ENCODE results near the gene PTPRM.

The PTPRM gene

GRCh38 chr18:8163286-8163959 lies 596.3 kb downstream of the PTPRM start:
- no peak overlapping the region for H3K4me3 ChIP-seq (ENCODE audit: low read depth in 1 of 2, low read length in 2 of 2)
- H3K9ac ChIP-seq (ENCODE audit: low read depth, low read length): no peak overlapping the region
- DNase-seq (no peak), ATAC-seq (ENCODE audit: insufficient read depth, low read depth) (no peak)
- H2AFZ ChIP-seq (ENCODE audit: low read depth, low read length): no peak overlapping the region
- TF ChIP-seq CTCF (IDR thresholded peaks at IDR 0.05; ENCODE audit: borderline replicate concordance, extremely low read depth, low read length, poor library complexity, severe bottlenecking) (no peak), EZH2 (IDR thresholded peaks at IDR 0.05; ENCODE audit: borderline replicate concordance, low read depth, low read length, severe bottlenecking) (no peak)
- H3K36me3 ChIP-seq (ENCODE audit: insufficient read depth, low read length): no peaks in the 10 kb centered on the region
- no peaks in the 10 kb centered on the region for H4K20me1 ChIP-seq (ENCODE audit: insufficient read depth, low read length)
- no peaks in the 10 kb centered on the region for H3K4me1 ChIP-seq (ENCODE audit: insufficient read depth, low read length)
- no peaks in the 10 kb centered on the region for H3K79me2 ChIP-seq (ENCODE audit: insufficient read depth, low read length)
- H3K4me2 ChIP-seq (ENCODE audit: insufficient read depth, low read length): no peak overlapping the region
- H3K27ac ChIP-seq (ENCODE audit: low read length): no peak overlapping the region
- no peaks in the 10 kb centered on the region for H3K27me3 ChIP-seq (ENCODE audit: insufficient read depth, low read length, poor library complexity)
- H3K9me3 ChIP-seq (ENCODE audit: insufficient read depth, low read length, severe bottlenecking): no peaks in the 10 kb centered on the region

- H3K79me2 ChIP-seq (ENCODE audit: insufficient read depth, low read length): no peaks in the 10 kb centered on the region
- no peak overlapping the region for H3K27ac ChIP-seq (ENCODE audit: low read length)
- H3K27me3 ChIP-seq (ENCODE audit: insufficient read depth, low read length, poor library complexity): no peaks in the 10 kb centered on the region
- ATAC-seq (ENCODE audit: insufficient read depth, low read depth) (no peak), DNase-seq (no peak)
- H2AFZ ChIP-seq (ENCODE audit: low read depth, low read length): no peak overlapping the region
- TF ChIP-seq EZH2 (IDR thresholded peaks at IDR 0.05; ENCODE audit: borderline replicate concordance, low read depth, low read length, severe bottlenecking) (no peak), CTCF (IDR thresholded peaks at IDR 0.05; ENCODE audit: borderline replicate concordance, extremely low read depth, low read length, poor library complexity, severe bottlenecking) (no peak)
- H3K9me3 ChIP-seq (ENCODE audit: insufficient read depth, low read length, severe bottlenecking): no peaks in the 10 kb centered on the region
- H3K9ac ChIP-seq (ENCODE audit: low read depth, low read length): no peak overlapping the region
- H4K20me1 ChIP-seq (ENCODE audit: insufficient read depth, low read length): no peaks in the 10 kb centered on the region
- no peak overlapping the region for H3K4me2 ChIP-seq (ENCODE audit: insufficient read depth, low read length)
- H3K4me1 ChIP-seq (ENCODE audit: insufficient read depth, low read length): no peaks in the 10 kb centered on the region
- H3K4me3 ChIP-seq (ENCODE audit: low read depth in 1 of 2, low read length in 2 of 2): no peak overlapping the region
- no peaks in the 10 kb centered on the region for H3K36me3 ChIP-seq (ENCODE audit: insufficient read depth, low read length)
These were observed 598.0 kb downstream of the PTPRM start for GRCh38 chr18:8165095-8165494.

- no peak for DNase-seq
- H3K79me2 ChIP-seq (ENCODE audit: insufficient read depth, low read length): no peaks in the 10 kb centered on the region
These were observed 599.9 kb downstream of the PTPRM start for GRCh38 chr18:8167026-8167425.

More at GRCh38 chr18:8167026-8167425, 599.9 kb downstream of the PTPRM start:
- Histone ChIP-seq H3K27me3 (ENCODE audit: insufficient read depth, low read length, poor library complexity) (no peaks in the 10 kb centered on the region), H4K20me1 (ENCODE audit: insufficient read depth, low read length) (no peaks in the 10 kb centered on the region), H3K9me3 (ENCODE audit: insufficient read depth, low read length, severe bottlenecking) (no peaks in the 10 kb centered on the region), H2AFZ (ENCODE audit: low read depth, low read length) (no peak overlapping the region), H3K9ac (ENCODE audit: low read depth, low read length) (no peak overlapping the region), H3K4me3 (ENCODE audit: low read depth in 1 of 2, low read length in 2 of 2) (no peak overlapping the region), H3K4me2 (ENCODE audit: insufficient read depth, low read length) (no peak overlapping the region), H3K36me3 (ENCODE audit: insufficient read depth, low read length) (no peaks in the 10 kb centered on the region), H3K4me1 (ENCODE audit: insufficient read depth, low read length) (no peaks in the 10 kb centered on the region), H3K27ac (ENCODE audit: low read length) (no peak overlapping the region)
- no peak for ATAC-seq (ENCODE audit: insufficient read depth, low read depth)
- no peak for TF ChIP-seq CTCF (IDR thresholded peaks at IDR 0.05; ENCODE audit: borderline replicate concordance, extremely low read depth, low read length, poor library complexity, severe bottlenecking)
- no peak for TF ChIP-seq EZH2 (IDR thresholded peaks at IDR 0.05; ENCODE audit: borderline replicate concordance, low read depth, low read length, severe bottlenecking)

Data from DND-41 (cell line).